K562 (cell line): Measurements from ENCODE around the gene ZNRF1. TPM values are rescaled to one million over a fixed set of nuclear protein-coding genes. Genes with fewer than 3 reads are reported as not detected.

Experiments used
- ATF4 ChIP-seq: fragments of 450-650 bp; formaldehyde crosslinking; IDR thresholded peaks from 2 replicates; pipeline ENCODE4 v1.4.0; 2022; ENCODE audit warnings: mild to moderate bottlenecking, moderate library complexity
- DDX20 ChIP-seq: fragments of 450-650 bp; IDR thresholded peaks from 2 replicates; pipeline ENCODE4 v1.6.1; 2016; ENCODE audit warnings: missing genetic modification characterization, low read depth, mild to moderate bottlenecking, missing compliant biosample characterization, moderate library complexity
- FOXK1 ChIP-seq: sonication (generic); formaldehyde crosslinking; IDR thresholded peaks from 2 replicates; pipeline ENCODE4 v1.8.0; 2022; ENCODE audit warnings: missing genetic modification reagents, mild to moderate bottlenecking, borderline replicate concordance
- GABPA ChIP-seq: fragments of 200-800 bp; sonication (Bioruptor generic); conservative IDR thresholded peaks from 2 replicates; pipeline ENCODE4 v1.6.1; 2016; ENCODE audit warnings: low read depth, missing genetic modification characterization, missing compliant biosample characterization
- GTF2F1 ChIP-seq: IDR thresholded peaks from 2 replicates; pipeline ENCODE4 v1.6.1; 2011; ENCODE audit warnings: low read depth, low read length, improper control_type of control experiment
- HMBOX1 ChIP-seq: sonication (generic); IDR thresholded peaks from 2 replicates; pipeline ENCODE4 v1.6.1; 2016
- HOXB6 ChIP-seq: fragments of 250-450 bp; sonication (Bioruptor Pico); IDR thresholded peaks from 2 replicates; pipeline ENCODE4 v1.5.1; 2022; ENCODE audit warnings: mild to moderate bottlenecking, borderline replicate concordance
- NFIC ChIP-seq: fragments of 450-650 bp; IDR thresholded peaks from 2 replicates; pipeline ENCODE4 v1.6.1; 2017; ENCODE audit warnings: mild to moderate bottlenecking, inconsistent platforms
- NFIX ChIP-seq: fragments of 250-450 bp; sonication (Bioruptor Pico); IDR thresholded peaks from 2 replicates; pipeline ENCODE4 v1.4.0; 2020; ENCODE audit warnings: low read depth, mild to moderate bottlenecking, moderate library complexity
- PHF21A ChIP-seq: fragments of 450-650 bp; IDR thresholded peaks from 2 replicates; pipeline ENCODE4 v1.6.1; 2017; ENCODE audit warnings: low read depth, borderline replicate concordance
- PTBP1 ChIP-seq: fragments of 200-400 bp; formaldehyde crosslinking; IDR thresholded peaks from 2 replicates; pipeline ENCODE4 v1.6.1; 2017; ENCODE audit warnings: low read depth, low read length
- SMAD3 ChIP-seq: fragments of 450-650 bp; formaldehyde crosslinking; conservative IDR thresholded peaks from 2 replicates; pipeline ENCODE4 v1.4.0; 2020; ENCODE audit warnings: mild to moderate bottlenecking
- ZEB2 ChIP-seq: fragments of 450-650 bp; IDR thresholded peaks from 2 replicates; pipeline ENCODE4 v1.6.1; 2016
- ZFP1 ChIP-seq: fragments of 450-650 bp; formaldehyde crosslinking; IDR thresholded peaks from 2 replicates; pipeline ENCODE4 v1.4.0; 2020; ENCODE audit warnings: mild to moderate bottlenecking, mixed read lengths
- ZKSCAN8 ChIP-seq: fragments of 200-800 bp; sonication (Bioruptor generic); IDR thresholded peaks from 2 replicates; pipeline ENCODE4 v1.6.1; 2016; ENCODE audit warnings: missing genetic modification characterization, missing compliant biosample characterization
- ZNF551 ChIP-seq: fragments of 250-450 bp; sonication (Bioruptor Pico); IDR thresholded peaks from 2 replicates; pipeline ENCODE4 v1.5.0; 2021; ENCODE audit warnings: mild to moderate bottlenecking, moderate library complexity
- polyA plus RNA-seq, 8 experiments: library from polyadenylated mRNA; depleted of rRNA in 4 of 8; stranded (reverse) in 5 of 8; unstranded in 3 of 8; fragments of >200 nt; fragmentation: Nextera tagmentation in 2 of 8; fragmentation: Illumina TruSeq in 1 of 8; extraction: Ambion mirVana in 2 of 8; extraction: Trizol in 1 of 8; gene quantifications; 2 replicates each; pipeline versions ENCODE4 v1.2.1 to v1.2.3, GENCODE V29; 2011 to 2014; ENCODE audit warnings: inconsistent platforms in 1 of 8, missing spikeins in 1 of 8
- total RNA-seq, 7 experiments: library from RNA; depleted of rRNA in 6 of 7; stranded (reverse); fragments of >200 nt in 6 of 7; fragmentation: Illumina TruSeq in 2 of 7; extraction: Trizol in 2 of 7; gene quantifications; 2 replicates each; pipeline versions ENCODE4 v1.2.1 to v1.2.3, GENCODE V29; 2011 to 2021; ENCODE audit warnings: low replicate concordance in 1 of 7
- TF ChIP-seq, protein P1 (sequence below): fragments of 250-450 bp; sonication (Bioruptor Pico); IDR thresholded peaks from 2 replicates; pipeline ENCODE4 v1.5.0; 2021; ENCODE audit warnings: mild to moderate bottlenecking, borderline replicate concordance
- TF ChIP-seq, protein P2 (sequence below): fragments of 200-800 bp; sonication (Bioruptor generic); IDR thresholded peaks from 2 replicates; pipeline ENCODE4 v1.6.1; 2017; ENCODE audit warnings: missing genetic modification characterization, missing compliant biosample characterization
- TF ChIP-seq, protein P3 (sequence below): IDR thresholded peaks from 2 replicates; pipeline ENCODE4 v1.6.1; 2012; ENCODE audit warnings: low read depth, low read length, improper control_type of control experiment, borderline replicate concordance

The ZNRF1 gene
- total and polyA plus RNA-seq, 9 of the 15 experiments (the other 6 are each of a cell fraction or from before 2014, with no cell fraction given): 9.5 to 37.7 (median 20.0) TPM

DNA sequence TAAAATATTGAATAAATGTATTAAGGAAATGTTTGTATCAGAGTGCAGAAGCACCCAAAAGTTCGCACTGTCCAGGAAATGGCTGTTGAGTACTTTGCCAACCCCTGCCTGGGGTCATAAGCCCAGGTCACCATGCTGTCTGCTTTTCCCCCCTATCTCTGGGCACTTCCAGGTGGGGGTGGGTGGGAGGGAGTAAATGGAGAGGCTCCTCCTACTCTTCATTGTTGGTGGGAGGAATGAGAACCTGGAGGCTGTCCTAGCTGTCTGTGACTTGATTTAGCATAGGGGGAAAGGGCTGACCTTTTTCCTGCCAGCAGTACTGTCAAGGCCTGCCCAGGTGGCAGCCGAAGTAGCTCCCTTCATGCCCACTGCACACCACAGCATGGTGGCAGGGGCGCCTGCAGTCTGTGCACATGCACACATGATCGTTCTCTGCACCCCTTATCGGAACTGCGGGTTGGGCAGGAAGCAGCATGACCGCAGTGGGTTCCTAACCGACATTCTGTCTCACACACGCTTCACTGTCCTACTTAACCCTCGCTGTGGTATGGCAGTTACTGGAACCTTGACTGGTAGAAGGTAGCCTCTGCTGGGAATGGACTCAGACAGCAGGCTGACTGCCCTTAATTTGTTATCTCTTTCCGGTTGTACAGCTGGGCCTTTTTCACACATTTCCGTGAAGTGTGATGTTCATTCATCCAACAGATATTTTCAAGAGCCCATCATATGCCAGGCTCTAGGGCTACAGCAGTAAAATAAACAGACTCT lies 76.3 kb downstream of the ZNRF1 start (continued):
- TF ChIP-seq PTBP1 (no peak), FOXK1 (CRISPR knock-in tag) (no peak), DDX20 (tag) (no peak), GABPA (peak; percentile 63), ZNF551 (CRISPR knock-in tag) (no peak), ZFP1 (CRISPR knock-in tag) (no peak), NFIX (CRISPR knock-in tag) (no peak), GTF2F1 (no peak), ATF4 (CRISPR knock-in tag) (peak; percentile 21; the same call in 1 of the 2 replicates), ZEB2 (0 out of 2 replicates have a peak, but pooled peaks have one; percentile 56), HOXB6 (CRISPR knock-in tag) (no peak), HMBOX1 (peak; percentile 96), PHF21A (no peak), NFIC (no peak), SMAD3 (CRISPR knock-in tag) (peak; percentile 66; the same call in 1 of the 2 replicates), ZKSCAN8 (CRISPR knock-in tag) (no peak)
- TF ChIP-seq, protein P1, sequence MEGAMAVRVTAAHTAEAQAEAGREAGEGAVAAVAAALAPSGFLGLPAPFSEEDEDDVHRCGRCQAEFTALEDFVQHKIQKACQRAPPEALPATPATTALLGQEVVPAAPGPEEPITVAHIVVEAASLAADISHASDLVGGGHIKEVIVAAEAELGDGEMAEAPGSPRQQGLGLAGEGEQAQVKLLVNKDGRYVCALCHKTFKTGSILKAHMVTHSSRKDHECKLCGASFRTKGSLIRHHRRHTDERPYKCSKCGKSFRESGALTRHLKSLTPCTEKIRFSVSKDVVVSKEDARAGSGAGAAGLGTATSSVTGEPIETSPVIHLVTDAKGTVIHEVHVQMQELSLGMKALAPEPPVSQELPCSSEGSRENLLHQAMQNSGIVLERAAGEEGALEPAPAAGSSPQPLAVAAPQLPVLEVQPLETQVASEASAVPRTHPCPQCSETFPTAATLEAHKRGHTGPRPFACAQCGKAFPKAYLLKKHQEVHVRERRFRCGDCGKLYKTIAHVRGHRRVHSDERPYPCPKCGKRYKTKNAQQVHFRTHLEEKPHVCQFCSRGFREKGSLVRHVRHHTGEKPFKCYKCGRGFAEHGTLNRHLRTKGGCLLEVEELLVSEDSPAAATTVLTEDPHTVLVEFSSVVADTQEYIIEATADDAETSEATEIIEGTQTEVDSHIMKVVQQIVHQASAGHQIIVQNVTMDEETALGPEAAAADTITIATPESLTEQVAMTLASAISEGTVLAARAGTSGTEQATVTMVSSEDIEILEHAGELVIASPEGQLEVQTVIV (CRISPR knock-in tag): no peak
- TF ChIP-seq, protein P2, sequence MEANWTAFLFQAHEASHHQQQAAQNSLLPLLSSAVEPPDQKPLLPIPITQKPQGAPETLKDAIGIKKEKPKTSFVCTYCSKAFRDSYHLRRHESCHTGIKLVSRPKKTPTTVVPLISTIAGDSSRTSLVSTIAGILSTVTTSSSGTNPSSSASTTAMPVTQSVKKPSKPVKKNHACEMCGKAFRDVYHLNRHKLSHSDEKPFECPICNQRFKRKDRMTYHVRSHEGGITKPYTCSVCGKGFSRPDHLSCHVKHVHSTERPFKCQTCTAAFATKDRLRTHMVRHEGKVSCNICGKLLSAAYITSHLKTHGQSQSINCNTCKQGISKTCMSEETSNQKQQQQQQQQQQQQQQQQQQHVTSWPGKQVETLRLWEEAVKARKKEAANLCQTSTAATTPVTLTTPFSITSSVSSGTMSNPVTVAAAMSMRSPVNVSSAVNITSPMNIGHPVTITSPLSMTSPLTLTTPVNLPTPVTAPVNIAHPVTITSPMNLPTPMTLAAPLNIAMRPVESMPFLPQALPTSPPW: peak; percentile 67
- TF ChIP-seq, protein P3, sequence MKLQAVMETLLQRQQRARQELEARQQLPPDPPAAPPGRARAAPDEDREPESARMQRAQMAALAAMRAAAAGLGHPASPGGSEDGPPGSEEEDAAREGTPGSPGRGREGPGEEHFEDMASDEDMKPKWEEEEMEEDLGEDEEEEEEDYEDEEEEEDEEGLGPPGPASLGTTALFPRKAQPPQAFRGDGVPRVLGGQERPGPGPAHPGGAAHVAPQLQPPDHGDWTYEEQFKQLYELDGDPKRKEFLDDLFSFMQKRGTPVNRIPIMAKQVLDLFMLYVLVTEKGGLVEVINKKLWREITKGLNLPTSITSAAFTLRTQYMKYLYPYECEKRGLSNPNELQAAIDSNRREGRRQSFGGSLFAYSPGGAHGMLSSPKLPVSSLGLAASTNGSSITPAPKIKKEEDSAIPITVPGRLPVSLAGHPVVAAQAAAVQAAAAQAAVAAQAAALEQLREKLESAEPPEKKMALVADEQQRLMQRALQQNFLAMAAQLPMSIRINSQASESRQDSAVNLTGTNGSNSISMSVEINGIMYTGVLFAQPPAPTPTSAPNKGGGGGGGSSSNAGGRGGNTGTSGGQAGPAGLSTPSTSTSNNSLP: no peak
